ENCODE data around the gene TBX21. TPM values are rescaled to one million over a fixed set of nuclear protein-coding genes. Genes with fewer than 3 reads are reported as not detected.

Gene TBX21
- total and polyA plus RNA-seq, 10 of the 15 experiments (the other 5 are each of a cell fraction or from before 2014, with no cell fraction given), result 0.63 to 9.6 (median 5.0) TPM

- POLR2A ChIA-PET, result interaction anchor here (0.9 to 1.9 kb wide), 3 partner anchors 11 to 14 kb away, joined by 3 to 4 read pairs (median 3); no protein-coding TSS in a partner anchor
- CTCF ChIA-PET, result interaction anchor here (0.6 to 9.4 kb wide), 5 partner anchors 8 to 61 kb away, joined by 3 to 229 read pairs (median 3); no protein-coding TSS in a partner anchor
- no peaks in the 10 kb centered on the region for H3K36me3 ChIP-seq (ENCODE audit: control insufficient read depth in 2 of 2, insufficient read depth in 2 of 2, low read length in 1 of 2)
- no peak overlapping the region for H2AFZ ChIP-seq (ENCODE audit: control insufficient read depth, low read depth, low read length)
- no peaks in the 10 kb centered on the region for H3K79me2 ChIP-seq (ENCODE audit: control insufficient read depth, insufficient read depth, low read length)
- intact Hi-C loops (cut with micrococcal nuclease; ENCODE audit: unreplicated experiment), result no loop called here
- SMC1A ChIA-PET (ENCODE audit: uncharacterized antibody, unreplicated experiment), result interaction anchor here (2.4 to 3.5 kb wide), 2 partner anchors 9 to 30 kb away, joined by 9 to 27 read pairs; no protein-coding TSS in a partner anchor
- peak overlapping the region; percentile 53 for H3K4me2 ChIP-seq (ENCODE audit: control insufficient read depth, insufficient read depth)
- H3K4me3 ChIP-seq, result no peak overlapping the region
- FAIRE-seq, result peak; percentile 7
- no peak overlapping the region for H3K27ac ChIP-seq (ENCODE audit: control insufficient read depth, insufficient read depth)
- no peak overlapping the region for H3K9ac ChIP-seq (ENCODE audit: control insufficient read depth, insufficient read depth, low read length)
- H3K27me3 ChIP-seq (replicated peaks in 1 of 2; ENCODE audit: control insufficient read depth in 2 of 2, insufficient read depth in 2 of 2, low read length in 1 of 2), result no peaks in the 10 kb centered on the region
- H4K20me1 ChIP-seq (ENCODE audit: control insufficient read depth, insufficient read depth), result no peaks in the 10 kb centered on the region
- peaks cover 42% of the 10 kb centered on the region for H3K4me1 ChIP-seq (ENCODE audit: control insufficient read depth, insufficient read depth, low read length)
- WGBS (ENCODE audit: insufficient coverage, insufficient replicate concordance, low lambda C conversion rate, missing lambda C conversion rate), result 35% methylated on average over 12 of the region's 12 CpGs
- no TSS peak for BruUV-seq (replicated peaks)
- no peaks in the 10 kb centered on the region for H3K9me3 ChIP-seq (replicated peaks; ENCODE audit: control insufficient read depth, insufficient read depth, low read length)
- DNase-seq (ENCODE audit: low read depth, low spot score), result no peak
- RAD21 ChIA-PET (ENCODE audit: unreplicated experiment), result interaction anchor here (1.3 to 1.5 kb wide), 2 partner anchors 8 to 27 kb away, joined by 3 to 6 read pairs; partner anchors contain the start of gene TBX21
- ATAC-seq, result no peak
- in situ Hi-C loops (cut with MboI), result no loop called here
- TF ChIP-seq SRF (IDR thresholded peaks at IDR 0.05; ENCODE audit: low read depth in 2 of 2, low read length in 2 of 2) (no peak), HCFC1 (IDR thresholded peaks at IDR 0.05; ENCODE audit: low read length) (no peak), BACH1 (IDR thresholded peaks at IDR 0.05; ENCODE audit: borderline replicate concordance) (no peak), RFX5 (IDR thresholded peaks at IDR 0.05; ENCODE audit: low read depth, low read length) (no peak), PRDM15 (CRISPR knock-in tag; IDR thresholded peaks at IDR 0.05) (no peak), NBN (IDR thresholded peaks at IDR 0.05) (no peak), MYB (IDR thresholded peaks at IDR 0.05; ENCODE audit: borderline replicate concordance, low read depth, low read length) (no peak), FOXM1 (IDR thresholded peaks at IDR 0.05; ENCODE audit: low read depth, low read length) (no peak), CREB1 (IDR thresholded peaks at IDR 0.05; ENCODE audit: low read depth) (no peak), YY1 (IDR thresholded peaks at IDR 0.05; ENCODE audit: low read depth, low read length) (no peak), ZNF687 (IDR thresholded peaks at IDR 0.05) (no peak), HDGF (IDR thresholded peaks at IDR 0.05) (no peak), USF1 (IDR thresholded peaks at IDR 0.05; ENCODE audit: borderline replicate concordance, extremely low read length, insufficient read depth, low read depth, low read length) (no peak), HDAC6 (IDR thresholded peaks at IDR 0.05; ENCODE audit: unreplicated experiment) (no peak), CBFB (IDR thresholded peaks at IDR 0.05; ENCODE audit: low read depth) (no peak)
These were observed 27.2 kb upstream of the TBX21 start for GRCh38 chr17:47705536-47706530.

All from GM12878 (cell line).